T47D (cell line): ENCODE data around the gene CLEC11A.

Source experiments
- DNase-seq, 2 experiments: peaks; one replicate each; pipeline versions ENCODE4 v3.0.0 to v3.0.0-alpha.2; 2011 to 2012; ENCODE audit warnings: low read depth in 1 of 2, low spot score in 1 of 2
- JUND ChIP-seq: IDR thresholded peaks from 2 replicates; pipeline ENCODE4 v1.6.1; 2012; ENCODE audit warnings: low read depth
- in situ Hi-C: cut with HindIII; loops from 2 replicates; pipeline ENCODE4 v1.10.0; 2016; ENCODE audit warnings: low sequenced_read_pairs, low pct_unique_long_range_greater_than_20kb

The CLEC11A gene

GRCh38 chr19:50720921-50721381 lies 2.2 kb upstream of the CLEC11A start:
- no peak for TF ChIP-seq JUND
- in situ Hi-C loops, result no loop called here
- DNase-seq, result no peak

DNA sequence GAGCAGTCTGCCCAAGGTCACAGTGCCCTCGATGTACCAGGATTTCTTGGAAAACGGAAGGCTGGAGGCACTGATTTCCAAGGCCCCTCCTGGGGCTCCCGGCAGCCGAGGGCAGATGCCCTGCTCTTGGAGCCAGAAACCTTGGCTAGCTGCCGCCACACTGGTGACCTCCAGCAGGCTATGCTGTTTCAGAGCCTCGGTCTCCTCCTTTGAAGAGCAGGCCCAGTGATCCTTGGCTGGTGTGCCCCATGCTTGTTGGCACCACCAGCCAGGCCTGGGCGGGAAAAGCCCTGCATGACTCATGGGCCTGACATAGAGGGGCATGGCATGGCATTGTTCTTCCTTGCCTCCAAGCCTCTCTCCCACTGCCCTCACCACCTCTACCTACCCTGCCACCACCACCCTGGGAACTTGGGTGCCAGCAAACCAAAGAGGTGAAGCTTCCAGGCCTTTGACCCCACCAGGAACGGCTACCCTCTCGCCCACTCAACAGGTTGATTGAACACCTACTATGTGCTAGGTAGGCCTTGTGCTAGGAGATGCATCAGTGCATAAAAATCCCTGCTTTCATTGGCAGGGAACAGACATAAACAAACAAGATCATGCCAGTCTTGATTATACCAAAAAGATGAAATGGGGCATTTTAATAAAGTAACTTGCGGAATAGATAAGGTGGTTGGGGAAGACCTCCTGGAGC lies 1.6 kb upstream of the CLEC11A start:
- no peak for DNase-seq
- no peak for TF ChIP-seq JUND
- in situ Hi-C loops, result no loop called here

DNA sequence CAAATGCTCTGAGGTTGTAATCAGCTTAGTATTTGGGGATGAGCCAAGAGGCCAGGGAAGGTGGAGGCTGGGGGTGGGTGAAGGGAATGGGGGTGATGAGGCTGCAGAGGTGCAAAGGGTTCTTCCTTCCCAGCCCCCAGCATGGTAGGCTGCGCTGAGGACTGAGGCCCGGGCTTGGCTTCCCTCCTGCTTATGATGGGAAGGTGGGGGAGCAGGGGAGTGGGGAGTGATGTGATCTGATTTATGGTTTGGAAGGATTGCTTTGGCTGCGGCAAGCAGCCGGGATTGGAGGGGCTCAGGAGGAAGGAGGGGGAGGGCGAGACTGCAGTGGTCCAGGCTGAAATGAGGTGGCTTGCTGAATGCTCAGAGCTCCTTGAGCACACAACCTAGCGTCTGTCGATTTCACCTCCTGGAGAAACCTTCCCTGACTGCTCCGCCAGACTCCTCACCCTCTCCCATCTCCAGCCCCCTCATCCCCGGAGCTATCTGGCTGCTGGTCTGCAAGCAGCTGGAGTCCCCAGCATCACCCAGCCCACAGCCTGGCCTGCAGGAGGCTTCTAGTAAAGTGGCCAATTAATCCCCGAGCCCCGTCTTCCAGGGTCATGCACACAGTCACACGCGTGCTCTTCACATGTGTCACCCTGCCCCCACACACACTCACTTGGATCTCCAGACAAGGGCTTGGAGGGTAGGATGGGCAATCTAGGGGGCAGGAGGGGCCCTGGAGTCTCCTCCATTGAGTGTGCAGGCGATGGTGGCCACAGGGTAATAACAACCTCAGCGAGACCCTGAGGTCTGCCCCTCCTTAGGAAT lies 757 bp upstream of the CLEC11A start:
- in situ Hi-C loops, result no loop called here
- TF ChIP-seq JUND, result no peak
- no peak for DNase-seq

DNA sequence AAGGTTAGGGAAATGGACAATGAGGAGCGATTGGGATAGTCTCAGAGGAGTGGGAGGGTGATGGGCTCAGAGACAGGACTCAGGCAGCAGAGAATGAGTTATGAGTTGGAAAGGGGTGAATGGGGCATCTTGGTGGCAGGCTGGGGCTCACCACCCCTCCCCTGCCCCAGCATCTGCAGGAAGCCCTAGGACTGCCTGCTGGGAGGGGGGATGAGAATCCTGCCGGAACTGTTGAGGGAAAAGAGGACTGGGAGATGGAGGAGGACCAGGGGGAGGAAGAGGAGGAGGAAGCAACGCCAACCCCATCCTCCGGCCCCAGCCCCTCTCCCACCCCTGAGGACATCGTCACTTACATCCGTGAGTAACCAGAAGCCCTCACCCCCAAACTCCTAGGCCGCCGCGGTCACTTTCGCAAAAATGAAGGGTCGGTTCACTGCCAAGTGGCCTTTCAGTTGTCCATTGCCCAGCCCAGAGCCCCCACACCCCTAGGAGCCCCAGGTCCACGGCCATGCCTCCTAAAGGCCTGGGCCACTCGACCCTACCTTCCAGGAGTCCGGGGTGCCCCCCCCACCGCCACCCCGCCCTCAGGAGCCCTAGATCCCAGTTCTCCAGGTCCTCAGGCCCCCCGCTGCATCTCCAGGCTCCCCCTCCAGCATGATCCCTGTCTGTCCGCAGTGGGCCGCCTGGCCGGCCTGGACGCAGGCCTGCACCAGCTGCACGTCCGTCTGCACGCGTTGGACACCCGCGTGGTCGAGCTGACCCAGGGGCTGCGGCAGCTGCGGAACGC lies 764 bp downstream of the CLEC11A start:
- DNase-seq, result no peak
- in situ Hi-C loops, result no loop called here
- no peak for TF ChIP-seq JUND

DNA sequence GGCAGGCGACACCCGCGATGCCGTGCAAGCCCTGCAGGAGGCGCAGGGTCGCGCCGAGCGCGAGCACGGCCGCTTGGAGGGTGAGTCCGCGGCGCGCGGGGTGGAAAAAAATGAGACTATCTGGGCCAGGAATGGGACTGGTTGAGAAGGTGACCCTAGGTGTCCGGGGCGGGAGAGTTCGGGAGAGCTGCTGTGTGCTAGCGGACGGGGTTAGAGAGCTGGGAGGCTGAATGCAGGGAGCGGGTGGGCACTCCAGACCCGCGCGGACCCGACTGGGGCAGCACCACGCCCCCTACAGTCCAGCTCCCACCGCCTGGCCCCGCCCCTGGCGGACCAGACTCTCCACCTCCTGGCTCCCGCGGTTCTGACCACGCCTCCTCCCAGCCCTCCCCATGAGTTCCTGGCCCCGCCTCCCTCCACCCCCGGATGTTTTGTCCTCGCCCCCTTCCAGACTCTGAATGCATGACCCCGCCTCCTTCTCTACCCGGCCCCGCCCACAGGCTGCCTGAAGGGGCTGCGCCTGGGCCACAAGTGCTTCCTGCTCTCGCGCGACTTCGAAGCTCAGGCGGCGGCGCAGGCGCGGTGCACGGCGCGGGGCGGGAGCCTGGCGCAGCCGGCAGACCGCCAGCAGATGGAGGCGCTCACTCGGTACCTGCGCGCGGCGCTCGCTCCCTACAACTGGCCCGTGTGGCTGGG lies 1.5 kb downstream of the CLEC11A start:
- DNase-seq, result peak; percentile 97 to 99
- in situ Hi-C loops, result no loop called here
- no peak for TF ChIP-seq JUND

GRCh38 chr19:50725218-50725910 lies 2.2 kb downstream of the CLEC11A start:
- in situ Hi-C loops, result no loop called here
- DNase-seq, result no peak
- TF ChIP-seq JUND, result no peak

GRCh38 chr19:50725911-50726230 lies 2.7 kb downstream of the CLEC11A start:
- no peak for TF ChIP-seq JUND
- in situ Hi-C loops, result no loop called here
- no peak for DNase-seq

DNA sequence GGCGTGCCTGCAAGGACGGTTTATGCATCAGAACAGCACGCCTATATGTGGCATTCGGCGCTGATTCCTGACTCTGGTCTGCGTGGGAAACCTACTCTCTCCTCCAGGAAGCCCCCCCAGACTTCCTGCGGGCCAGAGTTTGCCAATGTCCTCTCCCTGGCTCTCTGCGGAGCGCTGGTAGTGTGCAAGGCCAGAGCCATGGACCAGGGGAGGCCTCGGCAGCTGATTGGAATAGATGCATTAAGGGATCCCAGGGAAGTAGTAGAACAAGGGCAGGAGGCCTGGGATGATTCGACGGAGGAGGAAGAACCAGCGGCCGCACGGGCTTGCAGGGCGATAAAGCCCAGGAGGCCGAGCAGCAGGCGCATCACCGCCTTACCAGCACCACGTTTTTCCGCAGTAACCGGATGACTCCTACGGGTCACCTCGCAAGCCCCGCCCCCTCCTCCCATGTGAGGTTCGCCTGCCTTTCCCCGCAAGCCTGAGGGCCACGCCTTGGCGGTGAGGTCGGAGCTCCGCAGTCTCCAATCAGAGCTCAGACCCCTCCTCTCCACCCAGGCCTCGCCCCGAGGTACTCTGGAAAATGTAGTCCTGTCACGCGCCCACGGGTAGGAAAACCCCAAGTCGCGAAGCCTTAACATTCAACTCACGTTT lies 5.0 kb downstream of the CLEC11A start:
- no peak for TF ChIP-seq JUND
- in situ Hi-C loops, result no loop called here
- no peak for DNase-seq

DNA sequence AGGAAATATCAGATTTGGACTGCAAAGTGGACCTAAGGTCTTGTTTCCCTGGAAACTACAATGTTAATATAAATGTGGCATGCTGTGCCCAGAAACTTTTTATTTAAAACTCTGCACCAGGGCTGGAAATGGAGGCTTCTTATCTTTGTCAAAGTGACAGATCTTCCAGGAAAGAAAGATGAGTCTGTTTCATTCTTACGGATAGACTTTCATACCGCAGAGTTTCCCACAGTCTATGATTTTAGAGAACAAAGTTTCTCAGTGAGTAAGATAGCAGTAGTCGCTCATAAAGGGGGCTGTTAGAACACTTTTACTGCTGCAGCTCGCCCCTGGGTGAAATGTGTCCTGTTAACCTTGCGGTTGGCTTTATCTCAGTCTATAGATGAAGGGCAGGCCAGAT lies 6.7 kb downstream of the CLEC11A start:
- in situ Hi-C loops, result no loop called here
- TF ChIP-seq JUND, result no peak
- no peak for DNase-seq

DNA sequence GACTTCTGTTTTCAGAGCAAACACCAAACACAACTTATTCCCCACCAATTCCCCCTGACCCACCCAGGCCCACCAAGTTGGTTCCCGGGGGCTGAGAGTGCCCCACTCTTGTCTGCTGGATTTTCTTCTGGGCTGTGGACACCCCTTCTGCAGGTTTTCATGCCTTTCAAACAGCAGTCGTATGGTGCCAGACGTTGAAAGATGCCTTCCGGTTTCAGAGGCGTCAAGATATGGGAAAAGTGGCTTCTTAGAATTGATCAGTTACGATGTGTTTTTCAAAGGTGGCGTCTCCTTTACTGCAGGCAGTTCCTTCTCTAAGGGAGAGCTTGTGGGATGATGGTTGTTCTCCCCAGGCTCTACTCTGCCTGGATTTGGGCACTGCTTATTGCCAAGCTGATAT lies 12.7 kb downstream of the CLEC11A start:
- no peak for TF ChIP-seq JUND
- DNase-seq, result no peak
- in situ Hi-C loops, result no loop called here

DNA sequence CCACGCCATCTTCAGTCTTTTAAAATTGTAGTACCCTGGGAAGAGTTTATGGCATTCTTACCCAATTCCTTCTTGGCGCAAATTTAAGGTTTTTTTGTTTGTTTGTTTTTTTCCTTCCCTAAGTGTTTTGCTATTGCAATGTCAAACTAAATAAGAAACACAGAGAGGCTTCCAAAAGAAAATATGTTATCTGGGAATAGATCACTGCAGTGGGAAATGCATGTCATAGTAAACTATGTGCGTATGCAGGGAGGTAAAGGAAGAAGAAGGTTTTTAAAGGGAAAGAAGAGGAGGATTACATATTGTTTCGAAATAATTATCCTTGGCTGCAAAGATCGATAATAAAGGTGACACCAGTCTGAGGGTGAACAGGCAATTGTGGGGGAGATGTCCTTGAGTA lies 13.2 kb downstream of the CLEC11A start:
- no peak for DNase-seq
- in situ Hi-C loops, result no loop called here
- TF ChIP-seq JUND, result no peak
